ENCODE measurements around the gene DAB2IP.

Gene DAB2IP

DNA sequence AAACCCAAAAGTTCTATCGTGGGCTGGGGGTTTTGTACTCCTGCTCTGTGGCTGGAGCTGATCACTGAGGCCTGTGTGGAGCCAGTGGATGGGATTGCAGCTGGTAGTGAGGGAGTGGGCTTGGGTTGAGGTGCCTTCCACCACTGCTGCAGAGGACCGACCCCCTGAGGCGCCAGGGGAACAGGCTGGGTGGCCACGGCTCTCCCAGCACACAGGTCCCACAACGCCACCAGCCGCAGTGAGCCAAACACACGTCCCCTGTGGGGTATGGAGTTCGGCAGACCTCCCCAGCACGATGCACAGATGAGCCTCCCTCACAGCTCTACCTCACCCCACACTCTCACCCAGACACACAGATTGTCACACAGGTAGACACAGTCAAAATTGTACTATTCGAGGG lies 109.1 kb downstream of the DAB2IP start:
- DNase-seq (ENCODE audit: extremely low spot score) = no peak
- CTCF ChIA-PET = no interaction called here
- TF ChIP-seq TARDBP (IDR thresholded peaks at IDR 0.05) = no peak
- POLR2A ChIA-PET = no interaction called here

DNA sequence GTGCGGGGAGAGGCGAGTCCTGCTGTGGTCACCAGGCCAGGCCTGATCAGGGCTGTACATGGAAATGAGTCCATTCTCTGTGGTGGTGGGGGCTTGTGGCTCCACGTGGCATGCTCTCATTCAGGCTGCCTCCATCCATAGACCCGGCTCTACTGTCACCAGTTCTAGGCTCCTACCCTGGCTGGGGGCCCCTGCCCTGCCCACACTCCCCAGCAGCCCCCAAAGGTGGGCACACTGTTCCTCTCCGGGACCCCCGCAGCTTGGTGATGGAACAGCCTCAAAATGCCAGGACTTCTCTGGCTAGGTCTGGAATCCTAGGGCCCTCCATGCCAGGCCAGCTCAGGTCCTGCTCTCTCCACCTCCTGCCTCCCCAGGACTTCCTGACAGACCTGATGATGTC lies 111.7 kb downstream of the DAB2IP start:
- POLR2A ChIA-PET = no interaction called here
- TF ChIP-seq ARNT (IDR thresholded peaks at IDR 0.05) = no peak
- no peak for TF ChIP-seq ELF4 (IDR thresholded peaks at IDR 0.05)
- no peak for TF ChIP-seq L3MBTL2 (conservative IDR thresholded peaks at IDR 0.05)
- no peak for TF ChIP-seq FOXK2 (IDR thresholded peaks at IDR 0.05)
- TF ChIP-seq, protein P1, sequence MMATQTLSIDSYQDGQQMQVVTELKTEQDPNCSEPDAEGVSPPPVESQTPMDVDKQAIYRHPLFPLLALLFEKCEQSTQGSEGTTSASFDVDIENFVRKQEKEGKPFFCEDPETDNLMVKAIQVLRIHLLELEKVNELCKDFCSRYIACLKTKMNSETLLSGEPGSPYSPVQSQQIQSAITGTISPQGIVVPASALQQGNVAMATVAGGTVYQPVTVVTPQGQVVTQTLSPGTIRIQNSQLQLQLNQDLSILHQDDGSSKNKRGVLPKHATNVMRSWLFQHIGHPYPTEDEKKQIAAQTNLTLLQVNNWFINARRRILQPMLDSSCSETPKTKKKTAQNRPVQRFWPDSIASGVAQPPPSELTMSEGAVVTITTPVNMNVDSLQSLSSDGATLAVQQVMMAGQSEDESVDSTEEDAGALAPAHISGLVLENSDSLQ (IDR thresholded peaks at IDR 0.05) = no peak
- no peak for TF ChIP-seq HDGF (IDR thresholded peaks at IDR 0.05; ENCODE audit: borderline replicate concordance)
- TF ChIP-seq SP1 (IDR thresholded peaks at IDR 0.05) = no peak
- TF ChIP-seq ZNF384 (IDR thresholded peaks at IDR 0.05) = no peak
- no peak for TF ChIP-seq NFRKB (IDR thresholded peaks at IDR 0.05)
- no peak for TF ChIP-seq SUZ12 (IDR thresholded peaks at IDR 0.05)
- CTCF ChIA-PET = no interaction called here
- no peak for DNase-seq (ENCODE audit: extremely low spot score)

DNA sequence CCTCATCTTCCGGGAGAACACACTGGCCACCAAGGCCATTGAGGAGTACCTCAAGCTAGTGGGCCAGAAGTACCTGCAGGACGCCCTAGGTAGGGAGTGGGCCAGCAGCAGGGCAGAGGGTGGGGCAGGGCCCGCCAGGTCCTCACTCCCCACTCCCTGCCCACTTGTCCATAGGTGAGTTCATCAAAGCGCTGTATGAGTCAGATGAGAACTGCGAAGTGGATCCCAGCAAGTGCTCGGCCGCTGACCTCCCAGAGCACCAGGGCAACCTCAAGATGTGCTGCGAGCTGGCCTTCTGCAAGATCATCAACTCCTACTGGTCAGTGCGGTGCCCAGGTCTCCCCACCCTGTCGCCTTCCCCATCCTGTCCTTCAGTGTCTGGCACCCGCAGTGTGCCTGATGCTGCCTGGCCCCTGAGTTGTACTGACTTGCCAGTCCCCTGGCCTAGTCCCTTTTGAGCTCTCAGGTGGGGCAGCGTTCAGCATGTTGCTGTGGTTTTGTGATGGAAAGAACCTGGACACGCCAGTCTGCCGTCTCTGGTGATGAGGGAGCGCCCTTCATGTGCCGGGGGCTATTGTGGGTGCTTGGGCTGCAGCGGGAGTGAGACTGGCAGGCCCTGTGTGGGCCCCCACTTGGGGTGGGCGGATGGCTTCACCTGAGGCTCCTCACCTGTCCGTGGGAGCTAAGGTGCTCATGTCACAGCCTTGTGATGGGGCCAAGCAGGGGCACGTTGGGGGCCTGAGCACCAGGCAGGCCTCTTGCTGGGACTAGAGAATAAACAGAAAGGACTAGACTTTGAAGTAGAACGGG lies 112.3 kb downstream of the DAB2IP start:
- TF ChIP-seq ELF4 (IDR thresholded peaks at IDR 0.05) (no peak), LEF1 (IDR thresholded peaks at IDR 0.05; ENCODE audit: borderline replicate concordance) (no peak), HDGF (IDR thresholded peaks at IDR 0.05; ENCODE audit: borderline replicate concordance) (no peak), L3MBTL2 (conservative IDR thresholded peaks at IDR 0.05) (no peak), FOXM1 (IDR thresholded peaks at IDR 0.05; ENCODE audit: borderline replicate concordance) (no peak), ARNT (IDR thresholded peaks at IDR 0.05) (no peak), SUZ12 (IDR thresholded peaks at IDR 0.05) (no peak), FOXA1 (IDR thresholded peaks at IDR 0.05) (no peak)
- DNase-seq (ENCODE audit: extremely low spot score) = no peak
- ChIA-PET CTCF (no interaction called here), POLR2A (no interaction called here)

DNA sequence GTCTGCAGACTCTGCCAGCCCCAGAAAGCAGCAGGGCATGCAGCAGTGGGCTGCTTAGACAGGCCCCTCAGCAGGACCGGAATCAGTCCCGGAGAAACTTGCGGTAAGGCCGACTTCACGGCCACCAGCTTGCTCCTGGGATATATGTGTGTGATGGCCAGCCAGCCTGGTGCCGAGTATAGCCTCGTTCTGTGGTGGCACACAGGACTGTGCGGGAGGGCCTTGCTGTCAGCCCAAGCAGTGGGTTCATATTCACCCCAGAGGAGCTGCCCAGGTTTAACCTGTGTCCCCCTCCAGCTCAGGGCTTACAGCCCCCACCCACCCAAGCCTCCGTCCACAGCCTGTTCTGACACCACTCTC lies 112.9 kb downstream of the DAB2IP start:
- no peak for DNase-seq (ENCODE audit: extremely low spot score)
- ChIA-PET CTCF (no interaction called here), POLR2A (no interaction called here)
- TF ChIP-seq L3MBTL2 (conservative IDR thresholded peaks at IDR 0.05) (no peak), BHLHE40 (IDR thresholded peaks at IDR 0.05; ENCODE audit: borderline replicate concordance) (no peak), FOXK2 (IDR thresholded peaks at IDR 0.05) (no peak), FOXM1 (IDR thresholded peaks at IDR 0.05; ENCODE audit: borderline replicate concordance) (no peak), ARNT (IDR thresholded peaks at IDR 0.05) (no peak), HDGF (IDR thresholded peaks at IDR 0.05; ENCODE audit: borderline replicate concordance) (no peak), ZNF384 (IDR thresholded peaks at IDR 0.05) (no peak), CTBP1 (IDR thresholded peaks at IDR 0.05; ENCODE audit: borderline replicate concordance) (no peak), TARDBP (IDR thresholded peaks at IDR 0.05) (no peak), NFRKB (IDR thresholded peaks at IDR 0.05) (no peak), SP1 (IDR thresholded peaks at IDR 0.05) (no peak), LEF1 (IDR thresholded peaks at IDR 0.05; ENCODE audit: borderline replicate concordance) (no peak)
- TF ChIP-seq, protein P1 (IDR thresholded peaks at IDR 0.05) = no peak

DNA sequence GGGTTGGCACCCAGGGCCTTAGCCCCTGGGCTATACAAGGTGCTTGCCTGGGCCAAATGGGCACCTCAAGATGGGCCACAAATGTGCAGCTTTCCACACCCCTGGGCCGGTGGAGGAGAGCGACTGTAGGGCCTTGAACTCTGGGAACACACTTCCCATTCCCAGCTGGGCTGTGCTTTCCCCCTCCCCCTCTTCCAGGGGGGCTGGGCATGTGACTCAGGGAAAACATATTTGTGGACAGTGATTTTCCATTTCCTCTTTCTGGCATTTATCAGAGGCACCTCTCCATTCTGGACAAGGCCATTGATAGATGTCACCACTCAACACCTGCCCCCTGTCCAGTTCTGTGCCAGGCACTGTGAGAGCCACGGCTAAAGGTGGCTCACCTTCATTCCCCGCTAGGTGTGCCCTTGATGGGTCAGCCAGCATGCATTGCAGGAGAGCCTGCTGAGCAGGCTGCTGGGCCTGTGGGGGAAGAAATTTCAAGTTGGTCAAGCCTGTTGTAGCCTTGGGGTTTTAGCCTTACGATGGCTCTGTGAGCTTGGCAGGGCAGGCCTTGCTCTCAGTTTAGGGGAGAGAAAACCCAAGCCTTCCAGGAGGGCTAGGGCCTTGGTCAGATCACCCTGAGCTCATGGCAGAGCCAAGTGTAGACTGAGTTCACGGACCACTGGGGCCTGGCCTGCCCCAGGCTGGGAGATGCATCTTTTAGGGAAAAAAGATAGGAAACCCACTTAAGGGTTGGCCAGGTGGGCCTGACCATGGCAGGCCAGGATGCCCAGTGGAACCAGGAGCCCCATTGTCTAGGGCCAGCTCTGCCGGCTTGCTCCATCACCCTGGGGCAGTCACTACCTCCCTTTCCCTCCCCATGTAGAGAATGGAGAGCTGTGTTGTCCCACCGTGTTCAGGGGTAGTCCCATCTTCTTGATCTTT lies 113.9 kb downstream of the DAB2IP start:
- ChIA-PET POLR2A (interaction anchor here (0.7 kb wide), 1 partner anchor 32 kb away, joined by 3 read pairs; no protein-coding TSS in a partner anchor), CTCF (no interaction called here)
- TF ChIP-seq HDGF (IDR thresholded peaks at IDR 0.05; ENCODE audit: borderline replicate concordance) = no peak
- no peak for TF ChIP-seq SUZ12 (IDR thresholded peaks at IDR 0.05)
- TF ChIP-seq TARDBP (IDR thresholded peaks at IDR 0.05) = no peak
- TF ChIP-seq, protein P1 (IDR thresholded peaks at IDR 0.05) = no peak
- TF ChIP-seq ARNT (IDR thresholded peaks at IDR 0.05) = no peak
- DNase-seq (ENCODE audit: extremely low spot score) = no peak

DNA sequence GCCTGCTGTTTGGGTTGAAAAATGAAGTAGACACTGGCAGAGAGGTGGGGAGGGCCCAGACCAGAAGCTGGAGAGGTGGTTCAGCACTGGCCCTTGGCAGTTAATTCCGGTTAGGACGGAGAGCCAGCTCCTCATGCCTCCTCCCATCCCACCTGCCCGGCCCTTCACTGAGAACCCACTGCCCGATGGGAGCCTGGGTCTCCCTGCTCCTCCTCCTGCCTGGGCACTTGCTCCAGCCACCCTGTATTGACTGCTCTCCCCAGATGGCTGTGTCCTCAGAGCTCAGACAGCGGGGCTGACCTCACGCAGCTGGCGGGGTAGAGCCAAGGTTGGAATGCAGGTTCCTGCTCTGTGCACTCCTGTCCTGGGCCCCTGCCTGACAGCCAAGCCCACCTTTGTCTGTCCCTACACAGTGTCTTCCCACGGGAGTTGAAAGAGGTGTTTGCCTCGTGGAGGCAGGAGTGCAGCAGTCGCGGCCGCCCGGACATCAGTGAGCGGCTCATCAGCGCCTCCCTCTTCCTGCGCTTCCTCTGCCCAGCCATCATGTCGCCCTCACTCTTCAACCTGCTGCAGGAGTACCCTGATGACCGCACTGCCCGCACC lies 114.7 kb downstream of the DAB2IP start:
- TF ChIP-seq SUZ12 (IDR thresholded peaks at IDR 0.05) (no peak), HDGF (IDR thresholded peaks at IDR 0.05; ENCODE audit: borderline replicate concordance) (no peak), FOXK2 (IDR thresholded peaks at IDR 0.05) (no peak), CTBP1 (IDR thresholded peaks at IDR 0.05; ENCODE audit: borderline replicate concordance) (no peak), NFRKB (IDR thresholded peaks at IDR 0.05) (no peak), SP1 (IDR thresholded peaks at IDR 0.05) (no peak), ELF4 (IDR thresholded peaks at IDR 0.05) (no peak), TARDBP (IDR thresholded peaks at IDR 0.05) (no peak)
- ChIA-PET POLR2A (no interaction called here), CTCF (no interaction called here)
- no peak for DNase-seq (ENCODE audit: extremely low spot score)
